Peyer's patch (tissue), 4 donors: ENCODE results near the gene POLR1A.

ENCODE experiments used
- CTCF ChIP-seq, 6 experiments: fragments of 450-650 bp in 4 of 6; fragments of 200-600 bp in 2 of 6; sonication (generic) in 1 of 6; IDR thresholded peaks; one replicate each; pipeline ENCODE4 v1.5.1; 2017 to 2019; ENCODE audit warnings: antibody characterized with exemption in 6 of 6, mild to moderate bottlenecking in 3 of 6, moderate library complexity in 1 of 6
- POLR2A ChIP-seq, 2 donors: fragments of 450-650 bp; IDR thresholded peaks; one replicate each; pipeline ENCODE4 v1.5.1; 2017; ENCODE audit warnings: antibody characterized with exemption in 2 of 2, mild to moderate bottlenecking in 2 of 2, moderate library complexity in 2 of 2

- no peak for TF ChIP-seq POLR2A (IDR thresholded peaks at IDR 0.05)
- TF ChIP-seq CTCF (IDR thresholded peaks at IDR 0.05): no peak
Measured at GRCh38 chr2:86094229-86094628, 11.5 kb downstream of the POLR1A start.
